B cell (primary cell): ENCODE results near the gene ZC3H10. TPM values are rescaled to one million over a fixed set of nuclear protein-coding genes. Genes with fewer than 3 reads are reported as not detected.

Source experiments
- ATAC-seq: fragments of 200-7000 bp; cut with Tn5 transposase; one replicate; pipeline ENCODE4 v1.10.0; 2021; ENCODE audit warnings: low read depth, mild to moderate bottlenecking, moderate number of reproducible peaks, moderate library complexity
- CTCF ChIA-PET: fragments of 350-600 bp; sonication (Branson Sonifier 250); formaldehyde crosslinking; loops from one replicate; lab custom pipeline; 2021; ENCODE audit warnings: antibody characterized with exemption, inconsistent platforms; lab: Charles Lee
- POLR2A ChIA-PET: fragments of 350-600 bp; sonication (Branson Sonifier 250); formaldehyde crosslinking; loops from one replicate; lab custom pipeline; 2021; ENCODE audit warnings: antibody characterized with exemption; lab: Charles Lee
- DNase-seq: peaks from one replicate; pipeline ENCODE4 v3.0.0; 2013
- H2AFZ ChIP-seq: 2 replicates; pipeline ENCODE4 v1.6.1; 2012; ENCODE audit warnings: mild to moderate bottlenecking, low read depth, low read length; ENCODE audit not compliant: insufficient read depth, poor library complexity, severe bottlenecking
- H3K27ac ChIP-seq, 2 donors: 1 replicate in 1 of 2; 2 replicates in 1 of 2; pipeline ENCODE4 v1.5.1; 2012 to 2013; ENCODE audit warnings: low read length in 2 of 2, mild to moderate bottlenecking in 2 of 2, moderate library complexity in 1 of 2
- H3K27me3 ChIP-seq, 4 experiments: fragments of 200-600 bp in 1 of 4; sonication (generic) in 1 of 4; replicated peaks in 1 of 4; 1 replicate in 2 of 4; 2 replicates in 2 of 4; pipeline versions ENCODE4 v1.6.1 to v1.7.0; 2013 to 2016; ENCODE audit warnings: low read length in 3 of 4, mild to moderate bottlenecking in 2 of 4, mixed read lengths in 1 of 4, moderate library complexity in 1 of 4; ENCODE audit not compliant: insufficient read depth in 4 of 4, control insufficient read depth in 3 of 4; ENCODE audit errors: control extremely low read depth in 1 of 4
- H3K36me3 ChIP-seq, 2 experiments: replicated peaks in 1 of 2; 1 replicate in 1 of 2; 2 replicates in 1 of 2; pipeline versions ENCODE4 v1.6.1 to v1.7.1; 2013; ENCODE audit warnings: low read length in 1 of 2; ENCODE audit not compliant: insufficient read depth in 2 of 2, control insufficient read depth in 1 of 2; ENCODE audit errors: control extremely low read depth in 1 of 2, extremely low read depth in 1 of 2
- H3K4me1 ChIP-seq, 2 donors: fragments of 200-600 bp in 1 of 2; sonication (generic) in 1 of 2; 1 replicate in 1 of 2; 2 replicates in 1 of 2; pipeline versions ENCODE4 v1.5.1 to v1.6.1; 2013 to 2017; ENCODE audit warnings: low read length in 2 of 2; ENCODE audit not compliant: control insufficient read depth in 2 of 2, insufficient read depth in 2 of 2
- H3K4me2 ChIP-seq: replicated peaks from 2 replicates; pipeline ENCODE3; 2012; ENCODE audit warnings: mild to moderate bottlenecking, low read depth, low read length; ENCODE audit not compliant: poor library complexity, severe bottlenecking
- H3K4me3 ChIP-seq, 5 experiments: fragments of 200-600 bp in 1 of 5; sonication (generic) in 1 of 5; 1 replicate in 3 of 5; 2 replicates in 2 of 5; pipeline versions ENCODE4 v1.5.1 to v1.7.0; 2011 to 2016; ENCODE audit warnings: low read length in 4 of 5, mild to moderate bottlenecking in 4 of 5, low read depth in 2 of 5, control low read depth in 1 of 5, moderate library complexity in 1 of 5; ENCODE audit not compliant: insufficient read depth in 1 of 5; ENCODE audit errors: control extremely low read depth in 1 of 5, extremely low read depth in 1 of 5
- H3K79me2 ChIP-seq: fragments of 200-600 bp; sonication (generic); one replicate; pipeline ENCODE4 v1.6.0; 2016; ENCODE audit warnings: low read length; ENCODE audit not compliant: control insufficient read depth, insufficient read depth
- H3K9ac ChIP-seq: fragments of 200-600 bp; sonication (generic); 2 replicates; pipeline ENCODE4 v1.6.1; 2017; ENCODE audit warnings: mild to moderate bottlenecking, low read length, moderate library complexity
- H3K9me3 ChIP-seq, 3 donors: one replicate each; pipeline versions ENCODE4 v1.6.1 to v1.7.1; 2013; ENCODE audit warnings: low read length in 2 of 3; ENCODE audit not compliant: control insufficient read depth in 2 of 3, insufficient read depth in 1 of 3; ENCODE audit errors: control extremely low read depth in 1 of 3
- H4K20me1 ChIP-seq: 2 replicates; pipeline ENCODE4 v1.6.0; 2012; ENCODE audit warnings: mild to moderate bottlenecking, low read length; ENCODE audit not compliant: insufficient read depth, control insufficient read depth, poor library complexity, severe bottlenecking
- H3K27ac Mint-ChIP-seq: one replicate; pipeline ENCODE4 v1.8.0; 2021; ENCODE audit warnings: mixed read lengths
- H3K27me3 Mint-ChIP-seq: one replicate; pipeline ENCODE4 v1.8.0; 2021; ENCODE audit warnings: mixed read lengths
- H3K4me1 Mint-ChIP-seq: one replicate; pipeline ENCODE4 v1.8.0; 2021; ENCODE audit warnings: mixed read lengths
- H3K4me3 Mint-ChIP-seq: one replicate; pipeline ENCODE4 v1.8.0; 2021; ENCODE audit warnings: mixed read lengths
- H3K9me3 Mint-ChIP-seq: one replicate; pipeline ENCODE4 v1.8.0; 2022; ENCODE audit warnings: mixed read lengths; ENCODE audit not compliant: insufficient read depth
- EZH2 ChIP-seq: IDR thresholded peaks from 2 replicates; pipeline ENCODE4 v1.6.1; 2012; ENCODE audit warnings: borderline replicate concordance, low read depth, mild to moderate bottlenecking, moderate library complexity, low read length; ENCODE audit not compliant: insufficient read depth, poor library complexity, severe bottlenecking
- WGBS: methylation state at CpG from one replicate; pipeline ENCODE4 v1.1.5; 2013; ENCODE audit warnings: missing lambda C conversion rate; ENCODE audit not compliant: insufficient coverage; 5-methylcytosine and 5-hydroxymethylcytosine counted together
- intact Hi-C: fragments of 100-400 bp; cut with micrococcal nuclease; formaldehyde crosslinking; loops from one replicate; pipeline ENCODE4 v1.10.0; 2022
- polyA plus RNA-seq: library from polyadenylated mRNA; depleted of rRNA; stranded (reverse); fragments of >200 nt; gene quantifications from 2 replicates; pipeline ENCODE4 v1.2.3, GENCODE V29; 2012
- total RNA-seq, 2 donors: library from RNA; stranded (reverse); fragments of 120-200 nt in 1 of 2; gene quantifications; 1 replicate in 1 of 2; 2 replicates in 1 of 2; pipeline versions ENCODE4 v1.2.3 to v1.2.4, GENCODE V29; 2013 to 2022
- TF ChIP-seq, protein P1 (sequence below): fragments of 200-600 bp; IDR thresholded peaks from one replicate; pipeline ENCODE4 v1.8.0; 2022; ENCODE audit warnings: antibody characterized with exemption, mild to moderate bottlenecking

ZC3H10 gene
- total and polyA plus RNA-seq, 2 donors (not counting 1 experiment from before 2014, with no cell fraction given), result 4.7 to 21.7 TPM

DNA sequence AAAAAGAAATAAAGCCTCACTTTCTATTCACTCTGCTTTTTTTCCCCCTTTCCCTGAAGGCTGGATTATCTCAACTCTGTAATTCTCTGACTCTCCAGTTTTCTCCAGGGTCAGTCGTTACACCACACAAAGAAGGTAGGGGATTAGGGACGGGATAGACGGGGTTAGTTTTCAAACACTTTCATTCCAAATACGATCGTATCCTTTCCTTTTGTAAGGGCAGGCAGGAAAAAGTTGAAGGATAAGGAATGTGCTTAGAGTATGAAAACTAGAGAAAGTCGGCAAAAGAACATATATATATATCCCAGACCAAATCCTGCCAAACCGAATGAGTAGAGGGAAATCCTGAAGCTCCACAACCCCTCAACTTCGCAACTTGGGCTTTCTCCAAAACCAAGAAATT lies 9.4 kb downstream of the ZC3H10 start:
- peak overlapping the region; percentile 21 to 62 (median 50) for H3K4me3 ChIP-seq
- H3K4me1 ChIP-seq, result peaks cover 46 to 54% of the 10 kb centered on the region in 2 donors
- TF ChIP-seq, protein P1, sequence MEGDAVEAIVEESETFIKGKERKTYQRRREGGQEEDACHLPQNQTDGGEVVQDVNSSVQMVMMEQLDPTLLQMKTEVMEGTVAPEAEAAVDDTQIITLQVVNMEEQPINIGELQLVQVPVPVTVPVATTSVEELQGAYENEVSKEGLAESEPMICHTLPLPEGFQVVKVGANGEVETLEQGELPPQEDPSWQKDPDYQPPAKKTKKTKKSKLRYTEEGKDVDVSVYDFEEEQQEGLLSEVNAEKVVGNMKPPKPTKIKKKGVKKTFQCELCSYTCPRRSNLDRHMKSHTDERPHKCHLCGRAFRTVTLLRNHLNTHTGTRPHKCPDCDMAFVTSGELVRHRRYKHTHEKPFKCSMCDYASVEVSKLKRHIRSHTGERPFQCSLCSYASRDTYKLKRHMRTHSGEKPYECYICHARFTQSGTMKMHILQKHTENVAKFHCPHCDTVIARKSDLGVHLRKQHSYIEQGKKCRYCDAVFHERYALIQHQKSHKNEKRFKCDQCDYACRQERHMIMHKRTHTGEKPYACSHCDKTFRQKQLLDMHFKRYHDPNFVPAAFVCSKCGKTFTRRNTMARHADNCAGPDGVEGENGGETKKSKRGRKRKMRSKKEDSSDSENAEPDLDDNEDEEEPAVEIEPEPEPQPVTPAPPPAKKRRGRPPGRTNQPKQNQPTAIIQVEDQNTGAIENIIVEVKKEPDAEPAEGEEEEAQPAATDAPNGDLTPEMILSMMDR, result no peak
- no peak for TF ChIP-seq EZH2
- no peak for ATAC-seq
- peaks cover 56% of the 10 kb centered on the region for H3K79me2 ChIP-seq
- ChIA-PET CTCF (interaction anchor here (0.7 to 13.8 kb wide), 12 partner anchors 10 to 140 kb away, joined by 3 to 247 read pairs (median 10); partner anchors contain the start of genes COQ10A, MYL6, MYL6B and RNF41), POLR2A (interaction anchor here (0.7 to 5.7 kb wide), 11 partner anchors 9 to 984 kb away, joined by 3 to 49 read pairs (median 6); partner anchors contain the start of genes MYL6, MYL6B, PA2G4 and RNF41)
- H4K20me1 ChIP-seq, result peaks cover 23% of the 10 kb centered on the region
- no peaks in the 10 kb centered on the region for H3K27me3 Mint-ChIP-seq
- H3K9ac ChIP-seq, result peak overlapping the region; percentile 54
- peaks cover 69% of the 10 kb centered on the region for H3K4me1 Mint-ChIP-seq
- peaks cover 2 to 29% of the 10 kb centered on the region in 2 experiments for H3K36me3 ChIP-seq
- peak overlapping the region; percentile 96 for H3K4me2 ChIP-seq
- H3K9me3 ChIP-seq, result no peaks in the 10 kb centered on the region
- H3K27me3 ChIP-seq, result no peaks in the 10 kb centered on the region
- H3K27ac ChIP-seq, result peak overlapping the region; percentile 76 to 80
- H3K27ac Mint-ChIP-seq, result peak overlapping the region; percentile 98
- H2AFZ ChIP-seq, result no peak overlapping the region
- intact Hi-C loops, result loop anchor here (2.0 to 5.0 kb wide), 4 partner anchors 93 to 139 kb away; partner anchors contain the start of genes ANKRD52, COQ10A, RNF41 and SUOX
- H3K4me3 Mint-ChIP-seq, result peak overlapping the region; percentile 100
- 0% methylated on average over 2 of the region's 8 CpGs for WGBS
- no peaks in the 10 kb centered on the region for H3K9me3 Mint-ChIP-seq
- DNase-seq, result no peak
